NCI-H2227 (cell line): ENCODE data around the gene ZNF232.
A peak's percentile ranks its signal among the peaks of the same experiment; 100 is the strongest.
"Not testable (repeated sequence)": the region's sequence is repeated elsewhere in the genome, so short reads cannot be mapped to it uniquely, and the experiment has no call there.

Experiments used
- DNase-seq: peaks from one replicate; lab custom pipeline; 2025; ENCODE audit not compliant: unreplicated experiment; lab: John Stamatoyannopoulos, UW

The ZNF232 gene

GRCh38 chr17:5130261-5130660 lies 18.6 kb upstream of the ZNF232 start:
- DNase-seq, result not testable (repeated sequence)

GRCh38 chr17:5129770-5130169 lies 18.1 kb upstream of the ZNF232 start:
- DNase-seq, result not testable (repeated sequence)

- DNase-seq, result no peak
These were observed 17.3 kb upstream of the ZNF232 start for GRCh38 chr17:5128905-5129535.

GRCh38 chr17:5128387-5128786 lies 16.7 kb upstream of the ZNF232 start:
- DNase-seq, result not testable (repeated sequence)

- DNase-seq, result no peak
These were observed 16.2 kb upstream of the ZNF232 start for GRCh38 chr17:5127910-5128309.

- no peak for DNase-seq
These were observed 15.2 kb upstream of the ZNF232 start for GRCh38 chr17:5126719-5127488.

- DNase-seq, result not testable (repeated sequence)
These were observed 13.2 kb upstream of the ZNF232 start for GRCh38 chr17:5124896-5125295.

GRCh38 chr17:5124125-5124760 lies 12.6 kb upstream of the ZNF232 start:
- DNase-seq, result not testable (repeated sequence)

- DNase-seq, result no peak
These were observed 11.9 kb upstream of the ZNF232 start for GRCh38 chr17:5123343-5124124.

- DNase-seq, result peak; percentile 36
These were observed 11.1 kb upstream of the ZNF232 start for GRCh38 chr17:5122586-5123342.

GRCh38 chr17:5122056-5122455 lies 10.4 kb upstream of the ZNF232 start:
- DNase-seq, result not testable (repeated sequence)

GRCh38 chr17:5121186-5121841 lies 9.6 kb upstream of the ZNF232 start:
- no peak for DNase-seq

- DNase-seq, result not testable (repeated sequence)
These were observed 8.9 kb upstream of the ZNF232 start for GRCh38 chr17:5120436-5121185.

- DNase-seq, result no peak
These were observed 8.4 kb upstream of the ZNF232 start for GRCh38 chr17:5120036-5120435.

- DNase-seq, result no peak
These were observed 6.5 kb upstream of the ZNF232 start for GRCh38 chr17:5118219-5118618.

- DNase-seq, result no peak
These were observed 4.3 kb upstream of the ZNF232 start, which contains the start of gene USP6 for GRCh38 chr17:5115673-5116651. Gene USP6, plus strand, starts transcription at chr17:5116032. Its CDS starts 14,336 bp downstream, at chr17:5130368.

GRCh38 chr17:5110816-5111215 lies 862 bp downstream of the ZNF232 start:
- no peak for DNase-seq

GRCh38 chr17:5100832-5101231 lies 10.8 kb downstream of the ZNF232 start:
- DNase-seq, result no peak
